T1000 (cell line): ENCODE data around the gene GAK.

Experiments
- DNase-seq: peaks from one replicate; lab custom pipeline; 2025; ENCODE audit warnings: mixed read lengths; lab: John Stamatoyannopoulos, UW

Gene GAK

GRCh38 chr4:964346-965025 is 32.4 kb upstream of the GAK start:
- DNase-seq: no peak

DNA sequence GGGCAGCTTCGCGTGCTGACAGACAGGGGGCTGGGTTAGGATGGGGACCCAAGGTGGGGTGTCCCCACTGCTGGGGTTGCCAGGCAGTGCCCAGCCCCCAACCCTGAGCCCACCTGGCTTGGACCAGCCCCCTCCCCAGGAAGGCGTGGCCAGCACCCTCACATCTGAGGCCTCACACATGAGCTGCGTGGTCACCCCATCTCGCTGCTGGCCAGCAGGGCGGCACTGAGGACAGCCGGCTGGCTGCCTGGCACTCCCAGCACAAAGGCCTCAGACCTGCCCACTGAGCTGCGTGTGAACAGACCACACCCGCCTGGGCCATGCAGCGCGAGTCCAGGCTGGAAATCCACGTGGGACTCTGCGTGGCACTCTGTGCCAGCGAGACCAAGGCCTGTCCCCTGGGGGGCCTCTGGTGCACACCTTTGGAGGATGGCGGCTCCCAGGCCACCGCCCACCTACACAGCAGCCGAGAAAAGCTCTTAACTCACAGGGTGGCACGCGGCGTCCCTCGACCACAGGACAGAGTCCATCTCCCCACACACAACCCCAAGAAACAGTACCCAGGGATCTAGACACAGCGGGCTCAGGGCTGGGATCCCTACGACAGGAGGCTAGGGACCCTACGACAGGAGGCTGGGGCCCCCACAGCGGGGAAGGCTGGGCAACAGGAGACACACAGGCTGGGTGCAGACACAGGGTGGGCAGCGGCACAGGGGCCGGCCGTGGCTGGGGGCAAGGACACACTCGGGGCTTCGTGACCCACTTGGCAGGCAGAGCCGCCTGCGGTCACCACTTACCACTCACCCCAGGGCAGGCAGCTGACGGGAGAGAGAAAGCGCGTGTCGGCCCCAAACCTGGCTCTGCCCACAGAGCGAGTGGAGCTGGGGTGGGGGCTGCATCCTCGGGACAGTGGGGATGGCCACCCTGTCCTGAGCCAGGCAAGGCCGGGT is 31.4 kb upstream of the GAK start:
- DNase-seq: no peak

- DNase-seq: no peak
These were observed 30.4 kb upstream of the GAK start for GRCh38 chr4:962231-963208.

DNA sequence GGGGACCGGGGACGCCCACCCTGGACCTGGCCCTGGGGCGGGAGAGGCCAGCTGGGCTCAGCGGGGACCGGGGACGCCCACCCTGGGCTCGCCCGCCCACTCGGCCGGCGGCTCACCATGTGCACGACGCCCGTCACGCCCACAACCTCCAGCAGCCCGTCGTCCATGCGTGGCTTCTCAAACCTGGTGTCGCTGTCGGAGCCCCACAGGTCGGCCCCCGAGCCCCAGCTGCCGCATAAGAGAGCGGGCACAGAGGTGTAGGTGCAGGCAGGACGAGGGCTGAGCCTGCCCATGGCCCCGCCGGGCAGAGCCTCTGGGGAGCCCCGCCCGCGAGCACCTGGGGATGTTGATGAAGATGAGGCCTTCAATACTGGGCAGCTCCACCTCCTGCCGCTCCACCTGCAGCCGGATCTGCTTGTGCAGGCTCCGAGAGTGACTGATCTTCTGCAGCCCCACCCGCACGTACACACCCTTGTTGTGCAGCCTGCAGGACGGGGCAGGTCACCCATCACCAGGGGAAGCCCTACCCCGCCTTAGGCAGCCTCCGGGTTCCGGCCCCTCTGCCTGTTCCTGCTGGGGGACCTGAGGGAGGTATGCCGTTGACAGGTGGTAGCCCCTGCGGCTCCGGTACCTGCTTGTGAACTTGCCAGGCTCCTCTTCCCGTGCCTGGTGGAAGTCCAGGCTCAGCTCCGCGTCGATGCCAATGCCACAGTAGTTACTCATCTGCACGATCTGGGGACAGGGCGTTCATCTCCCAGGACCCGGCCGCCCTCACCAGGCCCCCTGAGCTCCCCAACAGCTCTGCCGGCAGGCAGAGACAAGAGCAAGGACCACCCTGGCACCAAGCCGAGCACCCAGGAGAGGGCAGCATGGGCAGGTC is 29.5 kb upstream of the GAK start:
- DNase-seq: no peak

DNA sequence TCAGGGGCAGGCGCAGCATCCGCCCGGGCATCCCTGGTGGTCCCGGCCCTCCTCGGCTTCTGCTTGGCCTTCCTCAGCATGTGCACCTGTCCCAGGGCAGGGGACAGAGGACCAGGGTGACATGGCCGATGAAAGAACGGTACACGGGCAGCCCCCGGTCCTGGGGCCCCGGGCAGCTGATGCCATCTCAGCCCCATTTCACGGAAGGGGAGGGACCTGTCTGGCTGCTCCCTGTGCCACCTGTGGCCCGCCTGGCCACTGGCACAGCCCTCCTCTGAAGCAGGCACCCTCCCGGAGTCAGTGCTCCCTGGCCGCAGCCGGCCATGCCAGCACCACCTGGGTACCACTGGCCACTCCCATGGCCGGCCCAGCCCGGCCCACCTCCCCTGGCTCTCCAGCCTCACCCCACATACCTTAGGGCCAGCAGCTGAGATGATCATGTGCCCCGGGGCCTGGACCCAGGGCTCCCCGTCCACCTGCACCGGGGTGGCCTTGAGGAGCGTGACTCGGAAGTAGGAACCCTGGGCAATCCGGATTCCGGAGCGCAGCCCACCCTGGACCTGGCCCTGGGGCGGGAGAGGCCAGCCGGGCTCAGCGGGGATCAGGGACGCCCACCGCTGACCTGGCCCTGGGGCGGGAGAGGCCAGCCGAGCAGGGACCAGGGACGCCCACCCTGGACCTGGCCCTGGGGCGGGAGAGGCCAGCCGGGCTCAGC is 28.7 kb upstream of the GAK start:
- no peak for DNase-seq

GRCh38 chr4:960140-960635 is 28.1 kb upstream of the GAK start:
- DNase-seq: no peak

GRCh38 chr4:959338-960139 is 27.4 kb upstream of the GAK start:
- DNase-seq: no peak

DNA sequence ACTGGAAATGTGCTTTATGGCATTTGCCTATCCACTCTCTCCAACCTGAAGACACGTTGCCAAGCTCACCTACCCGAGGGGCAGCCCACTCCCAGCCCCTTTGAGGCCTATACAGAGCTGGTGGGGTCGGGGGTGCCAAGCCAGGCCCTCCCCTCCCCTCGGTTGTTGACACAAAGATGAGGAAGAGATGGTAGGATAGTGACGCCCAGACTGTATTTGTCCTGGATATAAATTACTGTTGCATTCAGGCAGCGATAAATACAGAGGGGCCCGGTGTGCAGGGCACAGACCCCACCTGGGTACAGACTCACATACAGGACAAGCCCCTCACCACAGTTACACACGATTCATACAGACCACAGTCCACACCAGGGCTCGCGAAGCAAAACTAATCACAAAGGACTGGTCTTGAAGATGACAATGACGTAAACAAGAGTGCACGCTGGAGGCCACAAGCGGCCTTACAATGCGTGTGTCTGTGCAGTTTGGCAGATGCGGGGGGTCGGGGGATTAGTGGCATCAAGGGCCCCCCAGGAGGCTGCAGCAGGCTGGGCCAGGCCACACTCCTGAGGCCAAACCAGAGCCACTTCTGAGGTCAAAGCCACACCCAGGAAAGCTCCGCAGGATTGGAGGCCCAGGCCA is 26.7 kb upstream of the GAK start:
- no peak for DNase-seq

DNA sequence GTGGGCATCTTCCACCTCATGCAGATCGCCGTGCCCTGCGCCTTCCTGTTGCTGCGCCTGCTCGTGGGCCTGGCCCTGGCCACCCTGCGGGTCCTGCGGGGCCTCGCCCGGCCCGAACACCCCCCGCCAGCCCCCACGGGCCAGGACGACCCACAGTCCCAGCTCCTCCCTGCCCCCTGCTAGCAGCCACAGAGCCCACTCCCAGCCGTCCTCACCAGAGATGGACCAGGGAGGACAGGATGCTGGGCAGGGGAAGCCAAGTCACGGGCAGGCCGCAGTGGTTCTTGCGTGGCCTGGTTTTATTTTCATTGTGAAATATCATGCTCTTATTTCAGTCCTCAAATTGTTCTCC is 26.2 kb upstream of the GAK start:
- DNase-seq: no peak

DNA sequence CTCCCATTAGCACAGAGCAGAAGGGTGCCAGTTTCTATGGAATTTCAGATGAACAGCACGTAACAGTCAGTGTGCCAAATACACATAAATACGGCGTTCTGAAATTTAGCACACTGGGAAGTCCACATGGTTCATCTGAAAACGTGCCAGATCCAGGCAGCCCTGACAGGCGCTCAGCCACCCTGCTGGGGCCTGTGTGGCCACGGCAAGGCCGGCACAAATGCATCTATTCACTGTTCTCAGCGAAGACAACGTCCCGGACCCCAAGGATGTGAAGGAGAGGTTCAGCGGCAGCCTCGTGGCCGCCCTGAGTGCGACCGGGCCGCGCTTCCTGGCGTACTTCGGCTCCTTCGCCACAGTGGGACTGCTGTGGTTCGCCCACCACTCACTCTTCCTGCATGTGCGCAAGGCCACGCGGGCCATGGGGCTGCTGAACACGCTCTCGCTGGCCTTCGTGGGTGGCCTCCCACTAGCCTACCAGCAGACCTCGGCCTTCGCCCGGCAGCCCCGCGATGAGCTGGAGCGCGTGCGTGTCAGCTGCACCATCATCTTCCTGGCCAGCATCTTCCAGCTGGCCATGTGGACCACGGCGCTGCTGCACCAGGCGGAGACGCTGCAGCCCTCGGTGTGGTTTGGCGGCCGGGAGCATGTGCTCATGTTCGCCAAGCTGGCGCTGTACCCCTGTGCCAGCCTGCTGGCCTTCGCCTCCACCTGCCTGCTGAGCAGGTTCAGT is 25.6 kb upstream of the GAK start:
- DNase-seq: no peak

DNA sequence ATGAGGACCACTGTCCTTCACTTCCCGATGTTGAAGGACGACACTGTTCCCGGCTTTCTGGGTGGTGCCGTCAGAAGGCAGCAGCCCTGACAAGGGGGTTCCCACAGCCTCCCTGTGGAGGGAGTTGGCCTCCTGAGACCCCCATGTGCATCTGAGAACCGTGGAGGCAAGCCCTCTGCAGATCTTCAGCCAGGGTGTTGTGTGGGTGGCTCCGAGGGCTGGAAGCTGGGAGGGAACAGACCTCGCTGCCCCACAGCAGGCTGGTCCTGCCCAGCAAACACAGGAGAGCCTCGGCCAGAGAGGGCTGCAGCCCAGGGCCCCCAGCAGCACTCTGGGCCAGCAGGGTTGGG is 25.1 kb upstream of the GAK start:
- DNase-seq: no peak

DNA sequence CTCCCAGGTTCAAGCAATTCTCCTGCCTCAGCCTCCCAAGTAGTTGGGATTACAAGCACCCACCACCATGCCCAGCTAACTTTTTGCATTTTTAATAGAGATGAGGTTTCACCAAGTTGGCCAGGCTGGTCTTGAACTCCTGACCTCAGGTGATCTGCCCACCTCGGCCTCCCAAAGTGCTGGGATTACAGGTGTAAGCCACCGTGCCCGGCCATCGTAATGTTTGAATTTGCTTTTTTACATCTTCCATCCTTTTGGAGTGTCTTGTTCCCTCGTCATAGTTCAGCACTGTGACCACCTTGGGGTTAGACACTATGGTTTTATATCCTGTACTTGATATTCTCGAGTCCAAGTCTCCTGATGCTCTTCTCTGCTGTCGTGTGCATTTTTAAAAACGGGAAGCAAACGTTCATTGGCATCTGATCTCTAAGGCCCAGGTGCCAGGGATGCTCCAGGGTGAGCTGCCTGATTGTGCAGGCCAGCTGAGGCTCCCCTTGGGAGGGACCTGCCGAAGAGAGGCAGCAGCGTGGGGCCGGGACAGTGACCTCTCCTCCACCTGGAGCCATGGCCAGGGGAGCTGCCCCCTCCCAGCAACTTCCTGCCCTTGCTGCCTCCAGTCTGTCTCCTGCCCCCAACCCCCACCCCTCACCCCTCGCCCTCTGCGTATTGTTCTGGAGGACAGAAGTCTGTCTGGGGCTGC is 24.6 kb upstream of the GAK start:
- DNase-seq: no peak

GRCh38 chr4:955931-956381 is 23.8 kb upstream of the GAK start:
- no peak for DNase-seq

DNA sequence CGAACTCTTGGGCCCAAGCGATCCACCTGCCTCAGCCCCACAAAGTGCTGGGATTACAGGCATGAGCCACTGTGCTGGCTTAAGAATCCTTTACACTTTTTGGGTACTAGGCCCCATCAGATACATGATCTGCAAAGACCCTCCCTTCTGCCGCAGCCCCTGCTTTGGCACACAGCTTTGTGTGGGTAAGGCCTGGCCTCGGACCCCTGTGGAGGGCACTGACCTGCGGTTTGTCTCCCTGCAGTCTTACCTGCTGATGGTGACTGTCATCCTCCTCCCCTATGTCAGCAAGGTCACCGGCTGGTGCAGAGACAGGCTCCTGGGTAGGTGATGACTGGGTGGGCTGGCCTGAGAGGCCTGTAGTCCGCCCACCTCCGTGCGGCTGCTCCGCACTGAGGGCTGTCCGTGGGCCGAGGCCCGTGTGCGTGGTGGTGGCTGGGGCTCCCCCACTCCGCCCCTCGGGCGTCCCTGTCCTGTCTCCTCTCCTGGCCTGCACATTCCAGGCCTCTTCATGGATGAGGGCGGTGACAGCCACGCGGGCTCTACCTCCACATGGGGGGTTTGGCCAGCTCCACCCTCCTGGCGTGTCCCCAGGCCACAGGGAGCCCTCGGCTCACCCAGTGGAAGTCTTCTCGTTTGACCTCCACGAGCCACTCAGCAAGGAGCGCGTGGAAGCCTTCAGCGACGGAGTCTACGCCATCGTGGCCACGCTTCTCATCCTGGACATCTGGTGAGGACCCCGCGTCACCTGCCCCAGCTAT is 23.2 kb upstream of the GAK start:
- DNase-seq: no peak

DNA sequence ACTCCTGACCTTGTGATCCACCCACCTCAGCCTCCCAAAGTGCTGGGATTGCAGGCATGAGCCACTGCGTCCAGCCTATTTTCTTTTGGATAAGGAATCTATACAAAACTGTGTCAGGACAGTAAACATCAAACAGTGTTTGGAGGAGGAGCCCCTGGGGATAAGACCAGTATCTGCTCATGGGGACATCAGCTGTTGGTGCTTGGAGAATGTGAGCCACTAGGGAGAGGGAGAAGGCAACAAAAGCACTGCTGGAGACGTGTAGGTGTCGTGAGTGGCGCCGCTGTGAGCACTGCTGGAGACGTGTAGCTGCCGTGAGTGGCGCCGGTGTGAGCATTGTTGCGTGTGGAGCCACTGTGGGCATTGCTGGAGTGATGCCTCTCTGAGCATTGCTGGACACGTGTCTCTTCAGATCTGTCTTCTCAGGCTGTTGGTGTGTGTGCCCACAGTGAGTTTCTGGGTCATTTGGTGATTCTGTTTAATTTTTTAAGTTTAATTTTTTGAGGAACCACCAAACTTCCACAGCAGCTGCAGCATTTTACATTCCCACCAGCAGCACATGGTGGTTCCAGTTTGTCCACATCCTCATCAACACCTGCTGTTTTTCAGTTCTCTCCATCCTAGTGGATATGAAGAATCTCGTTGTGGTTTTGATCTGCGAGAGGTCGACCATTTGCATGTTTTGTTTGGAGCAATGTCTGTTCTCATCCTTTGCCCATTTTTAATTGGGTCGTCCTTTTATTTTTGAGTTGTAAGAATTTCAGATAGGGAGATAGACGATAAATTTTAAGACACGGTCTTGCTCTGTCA is 22.3 kb upstream of the GAK start:
- no peak for DNase-seq

- DNase-seq: no peak
These were observed 21.4 kb upstream of the GAK start for GRCh38 chr4:953574-953915.
